HG03064 (cell line): Measurements from ENCODE around the gene UNC5C.

Experiments
- ATAC-seq: cut with Tn5 transposase; IDR thresholded peaks from one replicate; pipeline ENCODE4 v1.9.1; 2021; ENCODE audit warnings: low read depth; ENCODE audit not compliant: unreplicated experiment

The UNC5C gene

DNA sequence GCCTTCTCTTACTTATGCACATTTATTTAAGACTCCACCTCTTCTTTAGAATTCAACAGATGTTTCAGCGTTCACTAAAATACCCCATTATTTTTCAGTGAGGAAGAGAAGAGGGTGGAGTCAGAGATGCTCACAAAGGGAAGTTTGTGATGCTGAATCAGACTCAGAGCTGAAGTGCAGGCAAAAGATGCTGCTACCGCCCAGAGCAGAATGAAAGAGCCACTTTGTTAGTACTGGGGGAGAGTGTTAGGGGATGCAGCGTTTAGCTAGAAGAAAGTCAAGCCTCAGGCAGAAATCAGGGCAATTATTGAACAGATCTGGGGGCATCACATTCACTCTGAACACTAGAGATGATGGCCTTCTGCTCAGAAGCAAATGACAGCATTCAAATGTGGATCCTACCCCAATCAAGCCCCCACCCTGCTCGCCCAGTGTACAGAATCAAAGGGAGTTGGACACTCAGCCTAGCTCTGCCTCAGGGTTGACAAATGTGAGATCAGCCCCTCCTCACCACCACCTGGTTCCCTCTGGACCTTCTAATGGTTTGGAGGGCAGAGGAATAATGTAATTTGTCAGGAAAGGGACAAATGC, 138.3 kb downstream of the UNC5C start:
- no peak for ATAC-seq

- ATAC-seq: no peak
Measured at GRCh38 chr4:95409750-95410149, 139.0 kb downstream of the UNC5C start.

- no peak for ATAC-seq
Measured at GRCh38 chr4:95409127-95409526, 139.6 kb downstream of the UNC5C start.

GRCh38 chr4:95402299-95402698, 146.5 kb downstream of the UNC5C start:
- ATAC-seq: no peak

- no peak for ATAC-seq
Measured at GRCh38 chr4:95398217-95398616, 150.6 kb downstream of the UNC5C start.

DNA sequence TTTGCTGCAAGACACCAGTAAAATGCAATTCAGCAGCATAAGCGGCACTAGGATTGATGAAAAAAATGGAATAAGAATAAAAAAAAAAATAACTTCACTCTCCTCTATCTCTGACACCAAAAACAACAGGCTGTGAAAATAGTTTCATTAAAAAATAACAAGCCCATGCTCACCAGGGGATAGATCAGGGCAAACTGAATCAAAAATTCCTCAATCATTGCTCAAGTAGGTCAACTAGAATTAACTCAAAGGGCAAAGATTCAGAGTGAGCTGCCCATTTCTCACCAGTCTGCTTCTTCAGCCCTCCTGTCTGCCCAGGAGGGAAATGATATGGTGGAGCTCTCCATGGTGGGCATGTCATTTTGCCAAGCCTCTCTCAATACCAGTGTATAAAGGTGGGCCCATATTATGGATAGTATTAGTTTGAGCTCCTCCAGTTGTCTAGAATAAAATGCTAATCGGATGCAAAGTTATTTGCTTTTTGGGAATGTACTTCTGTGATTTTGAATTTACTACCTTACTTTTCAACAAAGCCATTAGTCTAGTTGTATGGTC, 153.9 kb downstream of the UNC5C start:
- ATAC-seq: no peak

GRCh38 chr4:95393821-95394220, 155.0 kb downstream of the UNC5C start:
- ATAC-seq: no peak

- ATAC-seq: no peak
Measured at GRCh38 chr4:95388911-95389310, 159.9 kb downstream of the UNC5C start.

DNA sequence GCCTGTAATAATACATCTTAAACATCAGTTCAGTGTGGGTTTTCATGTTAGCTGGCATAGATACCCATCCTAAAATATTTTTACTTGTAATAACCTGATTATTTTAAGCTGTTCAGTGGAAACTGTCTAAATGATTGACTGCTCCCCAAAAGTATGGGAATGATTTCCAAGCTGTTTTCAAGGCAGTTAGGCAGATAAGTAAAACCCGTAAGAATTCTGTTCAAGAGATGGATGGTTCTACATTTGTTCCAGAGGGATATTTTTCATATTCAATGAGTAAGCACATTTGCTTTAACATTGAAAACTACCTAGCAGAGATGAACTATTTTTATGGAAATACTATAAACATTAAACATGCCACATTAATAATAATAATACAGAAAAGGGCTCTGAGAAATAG, 161.1 kb downstream of the UNC5C start:
- no peak for ATAC-seq

- ATAC-seq: no peak
Measured at GRCh38 chr4:95386410-95386809, 162.4 kb downstream of the UNC5C start.

DNA sequence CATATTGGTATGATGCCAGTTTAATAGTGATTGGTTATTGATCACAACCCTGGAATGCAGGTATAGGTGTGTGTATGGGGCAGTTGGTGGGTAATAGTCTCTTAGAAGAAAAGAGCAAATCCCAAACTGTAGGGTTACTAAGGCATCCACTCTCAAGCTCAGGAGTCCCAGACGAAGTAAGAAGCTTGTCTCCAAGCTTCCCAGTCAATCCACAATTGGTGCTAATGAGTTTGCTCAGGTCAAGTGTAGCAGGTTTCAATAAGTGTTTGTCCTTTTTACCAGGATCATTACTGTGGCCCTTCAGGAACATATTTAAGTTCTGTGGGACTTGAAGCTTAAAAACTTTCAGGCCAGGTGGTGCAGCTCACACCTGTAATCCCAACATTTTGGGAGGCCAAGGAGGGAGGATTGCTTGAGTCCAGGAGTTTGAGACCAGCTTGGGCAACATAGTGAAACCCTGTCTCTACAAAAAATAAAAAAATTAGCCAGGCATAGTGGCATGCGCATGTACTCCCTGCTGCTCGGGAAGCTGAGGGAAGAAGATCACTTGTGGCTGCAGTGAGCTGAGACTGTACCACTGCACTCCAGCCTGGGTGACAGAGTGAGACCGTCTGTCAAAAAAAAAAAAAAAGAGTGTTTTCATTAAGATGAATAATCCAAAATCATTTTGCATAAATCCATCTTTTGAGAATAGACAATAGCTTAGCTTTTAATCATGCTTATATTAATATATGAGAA, 166.8 kb downstream of the UNC5C start:
- ATAC-seq: no peak

- no peak for ATAC-seq
Measured at GRCh38 chr4:95379633-95380032, 169.1 kb downstream of the UNC5C start.

DNA sequence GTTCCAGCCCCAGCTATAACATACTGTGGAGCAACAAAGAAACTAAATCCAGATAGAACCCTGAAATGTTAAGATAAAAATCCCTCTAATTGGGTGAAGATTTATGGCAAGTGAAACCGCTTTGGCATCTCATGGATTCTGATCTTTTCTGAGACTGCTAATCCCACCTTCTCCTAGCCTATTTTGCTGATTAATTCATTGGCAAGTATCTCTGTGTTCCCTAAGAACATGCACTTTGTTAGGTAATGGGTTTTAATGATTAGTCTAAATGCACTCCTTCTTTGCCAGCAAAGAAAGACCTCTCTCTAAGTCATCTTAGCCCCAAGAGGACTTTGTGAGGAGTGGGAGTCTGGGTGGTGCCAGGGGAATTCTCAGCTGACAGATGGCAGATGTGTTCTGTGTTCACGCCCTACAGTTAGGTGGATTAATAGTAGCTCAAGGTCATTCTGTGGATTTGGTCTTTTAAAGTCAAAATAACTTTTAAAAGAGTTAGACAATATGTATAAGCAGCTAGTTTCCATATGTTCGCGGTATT, 171.3 kb downstream of the UNC5C start:
- no peak for ATAC-seq

DNA sequence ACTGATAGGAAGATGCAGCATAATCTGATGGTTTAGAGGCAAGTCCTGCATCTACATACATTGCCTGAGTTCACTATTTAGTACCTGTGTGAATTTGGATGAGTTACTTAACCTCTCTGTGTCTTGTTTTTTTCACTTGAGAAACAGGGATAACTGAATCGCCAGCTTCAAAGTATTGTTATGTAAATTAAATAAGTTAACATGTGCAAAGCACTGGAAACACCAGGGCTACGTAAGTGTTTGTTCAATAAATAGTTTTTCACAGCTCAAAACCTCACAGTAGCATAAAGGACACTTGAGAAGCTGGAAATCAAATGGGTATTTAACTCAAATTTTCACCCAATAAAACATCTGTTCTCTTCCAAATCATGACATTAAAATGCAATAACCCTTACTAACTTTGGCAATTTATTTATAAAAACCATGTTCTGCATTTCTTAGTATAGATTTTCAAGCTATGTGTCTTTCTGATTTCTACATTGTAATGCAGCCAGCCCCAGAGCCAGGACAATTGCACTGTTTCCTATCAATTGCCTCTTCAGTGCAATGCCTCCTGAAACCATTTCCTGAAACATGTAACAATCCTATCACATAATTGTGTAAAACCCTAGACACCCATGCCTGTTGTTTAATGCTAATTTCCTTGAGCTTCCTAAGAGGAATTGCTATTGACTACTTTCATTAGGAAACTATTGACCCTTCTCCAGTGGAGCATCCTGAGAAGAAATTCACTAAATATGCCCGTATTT, 177.1 kb downstream of the UNC5C start:
- ATAC-seq: no peak

DNA sequence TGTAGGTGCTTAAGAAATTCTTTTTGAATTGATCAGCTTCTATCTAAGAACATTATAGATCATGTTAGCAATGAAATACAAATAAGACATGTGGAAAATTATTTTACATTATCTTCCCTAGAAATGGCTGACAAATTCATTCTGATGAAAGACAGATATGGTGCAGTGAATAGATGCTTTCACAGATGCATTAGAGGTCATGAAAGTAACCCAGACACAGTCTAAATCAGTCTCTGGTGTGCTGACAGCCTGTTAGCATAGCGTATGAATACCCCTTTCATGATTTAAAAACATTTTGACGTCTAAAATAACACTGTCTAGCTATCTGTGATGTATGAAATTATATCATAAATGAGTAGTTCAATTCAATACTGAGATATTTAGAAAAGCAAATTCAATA, 180.9 kb downstream of the UNC5C start:
- no peak for ATAC-seq

- no peak for ATAC-seq
Measured at GRCh38 chr4:95363966-95364365, 184.8 kb downstream of the UNC5C start.

GRCh38 chr4:95363559-95363925, 185.2 kb downstream of the UNC5C start:
- ATAC-seq: no peak

GRCh38 chr4:95362906-95363558, 185.7 kb downstream of the UNC5C start:
- ATAC-seq: no peak

DNA sequence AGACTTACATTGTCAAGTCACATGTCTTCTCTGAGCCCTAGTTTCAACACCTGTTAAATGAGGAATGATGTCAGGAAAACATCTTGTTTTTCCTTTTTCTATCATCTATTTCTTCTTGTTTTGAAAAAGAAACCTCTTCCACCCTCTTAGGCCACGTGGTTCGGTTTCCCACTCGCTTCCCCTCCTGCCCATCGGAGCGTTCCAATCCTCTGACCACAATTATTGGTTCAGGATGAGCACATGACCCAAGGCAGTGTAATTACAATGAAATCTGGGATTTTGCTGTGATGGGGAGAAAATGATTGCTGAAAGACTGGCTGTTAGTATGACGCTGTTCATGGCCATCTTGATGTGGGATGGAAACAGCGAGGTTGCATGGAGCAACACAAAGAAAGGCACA, 186.7 kb downstream of the UNC5C start:
- ATAC-seq: no peak

- no peak for ATAC-seq
Measured at GRCh38 chr4:95361696-95361965, 187.1 kb downstream of the UNC5C start.
